Measurements from ENCODE around the gene TRIP10. TPM values are rescaled to one million over a fixed set of nuclear protein-coding genes. Genes with fewer than 3 reads are reported as not detected.

TRIP10 gene
- polyA plus RNA-seq, 3 donors: 1.5 to 2.4 (median 1.9) TPM

- Histone ChIP-seq H3K36me3 (replicated peaks in 1 of 2; ENCODE audit: control insufficient read depth in 1 of 2, insufficient read depth in 2 of 2, low read length in 2 of 2) (no peaks in the 10 kb centered on the region), H2AFZ (ENCODE audit: insufficient read depth, low read depth, low read length, poor library complexity, severe bottlenecking) (no peak overlapping the region), H4K20me1 (ENCODE audit: insufficient read depth, low read length) (no peaks in the 10 kb centered on the region), H3K4me2 (replicated peaks; ENCODE audit: extremely low read depth, low read length, poor library complexity, severe bottlenecking) (no peak overlapping the region), H3K4me1 (ENCODE audit: control insufficient read depth in 1 of 2, insufficient read depth in 2 of 2, low read length in 2 of 2) (no peaks in the 10 kb centered on the region), H3K9me3 (replicated peaks in 1 of 2; ENCODE audit: control insufficient read depth in 1 of 2, insufficient read depth in 1 of 2, low read length in 2 of 2) (no peaks in the 10 kb centered on the region), H3K4me3 (replicated peaks in 1 of 3; ENCODE audit: low read depth in 2 of 3, low read length in 3 of 3) (no peak overlapping the region), H3K27ac (ENCODE audit: low read depth in 1 of 2, low read length in 2 of 2) (no peak overlapping the region), H3K27me3 (ENCODE audit: control insufficient read depth in 2 of 2, insufficient read depth in 2 of 2, low read length in 2 of 2) (peaks cover 3 to 31% of the 10 kb centered on the region in 2 donors), H3K9ac (ENCODE audit: insufficient read depth, low read length, poor library complexity, severe bottlenecking) (no peak overlapping the region), H3K79me2 (ENCODE audit: insufficient read depth, low read length) (no peaks in the 10 kb centered on the region)
- no peaks in the 10 kb centered on the region for H3K36me3 Mint-ChIP-seq
- no peak for TF ChIP-seq CTCF (IDR thresholded peaks at IDR 0.05)
- H3K4me3 Mint-ChIP-seq: peak overlapping the region in 1 of 2 donors; percentile 75
- intact Hi-C loops (cut with micrococcal nuclease): loop anchor here in 1 of 2 donors (5.0 kb wide), 1 partner anchor 79 kb away; no protein-coding TSS in a partner anchor
- WGBS (ENCODE audit: insufficient coverage): 58% methylated on average over 9 of the region's 9 CpGs
- peaks cover 43 to 52% (median 43%) of the 10 kb centered on the region in 3 donors for H3K27me3 Mint-ChIP-seq (ENCODE audit: low read depth in 3 of 3)
- no peak for DNase-seq
- H3K4me1 Mint-ChIP-seq: peaks cover 9% of the 10 kb centered on the region
- H3K9me3 Mint-ChIP-seq: peaks cover 0 to 12% (median 0%) of the 10 kb centered on the region in 7 donors
- H3K27ac Mint-ChIP-seq: no peak overlapping the region
Measured at GRCh38 chr19:6711078-6711361, 28.5 kb upstream of the TRIP10 start.

DNA sequence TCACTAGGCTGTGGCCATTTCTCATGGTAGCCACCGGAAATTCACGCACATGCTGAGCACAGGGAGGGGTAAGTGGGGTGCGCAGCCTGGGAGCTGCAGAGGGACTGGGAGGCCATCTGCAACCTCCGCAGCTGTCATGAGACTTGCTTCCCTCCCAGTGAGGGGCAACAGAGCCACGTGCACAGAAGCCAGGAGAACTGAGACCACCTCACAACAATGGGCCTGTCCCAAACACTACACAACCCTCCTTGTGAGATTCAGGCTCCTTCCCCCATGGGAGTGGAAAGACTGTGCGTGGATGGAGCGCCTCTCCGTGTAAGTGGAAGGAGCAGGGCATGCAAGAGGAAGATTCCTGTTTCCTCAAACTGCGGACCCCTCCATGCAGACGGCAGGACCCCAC, 27.9 kb upstream of the TRIP10 start:
- Histone ChIP-seq H3K4me3 (replicated peaks in 1 of 3; ENCODE audit: low read depth in 2 of 3, low read length in 3 of 3) (no peak overlapping the region), H3K9me3 (replicated peaks in 1 of 2; ENCODE audit: control insufficient read depth in 1 of 2, insufficient read depth in 1 of 2, low read length in 2 of 2) (no peaks in the 10 kb centered on the region), H3K79me2 (ENCODE audit: insufficient read depth, low read length) (no peaks in the 10 kb centered on the region), H3K4me2 (replicated peaks; ENCODE audit: extremely low read depth, low read length, poor library complexity, severe bottlenecking) (no peak overlapping the region), H4K20me1 (ENCODE audit: insufficient read depth, low read length) (no peaks in the 10 kb centered on the region), H2AFZ (ENCODE audit: insufficient read depth, low read depth, low read length, poor library complexity, severe bottlenecking) (no peak overlapping the region), H3K27ac (ENCODE audit: low read depth in 1 of 2, low read length in 2 of 2) (no peak overlapping the region), H3K9ac (ENCODE audit: insufficient read depth, low read length, poor library complexity, severe bottlenecking) (no peak overlapping the region), H3K4me1 (ENCODE audit: control insufficient read depth in 1 of 2, insufficient read depth in 2 of 2, low read length in 2 of 2) (no peaks in the 10 kb centered on the region), H3K27me3 (ENCODE audit: control insufficient read depth in 2 of 2, insufficient read depth in 2 of 2, low read length in 2 of 2) (peaks cover 3 to 33% of the 10 kb centered on the region in 2 donors), H3K36me3 (replicated peaks in 1 of 2; ENCODE audit: control insufficient read depth in 1 of 2, insufficient read depth in 2 of 2, low read length in 2 of 2) (no peaks in the 10 kb centered on the region)
- peaks cover 42 to 56% (median 47%) of the 10 kb centered on the region in 3 donors for H3K27me3 Mint-ChIP-seq (ENCODE audit: low read depth in 3 of 3)
- intact Hi-C loops (cut with micrococcal nuclease): loop anchor here in 1 of 2 donors (5.0 kb wide), 1 partner anchor 79 kb away; no protein-coding TSS in a partner anchor
- H3K4me1 Mint-ChIP-seq: peaks cover 9% of the 10 kb centered on the region
- DNase-seq: no peak
- TF ChIP-seq CTCF (IDR thresholded peaks at IDR 0.05): no peak
- H3K9me3 Mint-ChIP-seq: peaks cover 0 to 12% (median 0%) of the 10 kb centered on the region in 7 donors
- 94% methylated on average over 8 of the region's 10 CpGs for WGBS (ENCODE audit: insufficient coverage)
- peak overlapping the region in 1 of 2 donors; percentile 64 for H3K4me3 Mint-ChIP-seq
- no peak overlapping the region for H3K27ac Mint-ChIP-seq
- H3K36me3 Mint-ChIP-seq: no peaks in the 10 kb centered on the region
